Urinary bladder (tissue), 4 donors: ENCODE results near the gene ACOT11. TPM values are rescaled to one million over a fixed set of nuclear protein-coding genes. Genes with fewer than 3 reads are reported as not detected.

Experiments used
- DNase-seq: peaks from one replicate; pipeline ENCODE4 v3.0.0-alpha.2; 2015; ENCODE audit errors: extremely low spot score
- H3K27ac ChIP-seq: one replicate; pipeline ENCODE4 v1.5.1; 2013; ENCODE audit warnings: low read depth, mild to moderate bottlenecking, moderate library complexity
- H3K36me3 ChIP-seq: one replicate; pipeline ENCODE4 v1.6.1; 2013; ENCODE audit warnings: mild to moderate bottlenecking, moderate library complexity; ENCODE audit not compliant: insufficient read depth
- H3K4me1 ChIP-seq: one replicate; pipeline ENCODE4 v1.6.1; 2013; ENCODE audit warnings: mild to moderate bottlenecking, moderate library complexity; ENCODE audit not compliant: insufficient read depth
- H3K4me3 ChIP-seq: one replicate; pipeline ENCODE4 v1.5.1; 2013; ENCODE audit warnings: low read depth, low read length
- WGBS: extraction: QIAGEN DNeasy Blood & Tissue Kit; methylation state at CpG from one replicate; pipeline ENCODE4 v1.1.7; 2013; 5-methylcytosine and 5-hydroxymethylcytosine counted together
- polyA plus RNA-seq: library from polyadenylated mRNA; stranded (reverse); fragments of 200-250 nt; gene quantifications from one replicate; pipeline ENCODE4 v1.2.3, GENCODE V29; 2013
- small RNA-seq: library from RNA; depleted of rRNA; stranded (forward); fragments of <200 nt; gene quantifications from one replicate; pipeline ENCODE3, GENCODE V24; 2014
- total RNA-seq: library from RNA; depleted of rRNA; stranded (reverse); fragments of >200 nt; gene quantifications from one replicate; pipeline ENCODE4 v1.2.3, GENCODE V29; 2014
- donor health status: healthy with polysubstance abuse.
- donor health status: healthy.

Gene ACOT11
- total and polyA plus RNA-seq, 2 donors: 5.9 to 18.8 TPM

DNA sequence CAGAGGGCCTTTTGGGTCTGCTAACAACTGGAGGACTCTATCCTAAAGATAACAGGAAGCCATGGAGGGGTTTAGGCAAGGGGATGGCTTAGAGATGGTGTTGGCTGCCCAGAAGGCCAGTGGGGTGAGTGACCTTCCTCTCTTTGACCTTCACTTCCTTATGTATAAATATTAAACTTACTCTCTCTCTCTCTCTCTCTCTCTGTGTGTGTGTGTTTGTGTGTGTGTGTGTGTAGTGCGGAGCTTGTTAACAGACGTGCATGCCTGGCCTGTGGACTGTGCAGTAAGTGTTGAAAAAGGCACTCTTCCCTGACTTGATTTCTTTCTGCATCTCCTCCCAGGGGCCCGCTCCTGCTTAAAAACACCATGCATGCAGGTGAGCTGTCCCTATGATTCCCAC is 103.6 kb downstream of the ACOT11 start:
- no peaks in the 10 kb centered on the region for H3K36me3 ChIP-seq
- WGBS: 88% methylated on average over 3 of the region's 3 CpGs
- DNase-seq: no peak
- no peak overlapping the region for H3K27ac ChIP-seq
- H3K4me1 ChIP-seq: no peaks in the 10 kb centered on the region
- H3K4me3 ChIP-seq: no peak overlapping the region

DNA sequence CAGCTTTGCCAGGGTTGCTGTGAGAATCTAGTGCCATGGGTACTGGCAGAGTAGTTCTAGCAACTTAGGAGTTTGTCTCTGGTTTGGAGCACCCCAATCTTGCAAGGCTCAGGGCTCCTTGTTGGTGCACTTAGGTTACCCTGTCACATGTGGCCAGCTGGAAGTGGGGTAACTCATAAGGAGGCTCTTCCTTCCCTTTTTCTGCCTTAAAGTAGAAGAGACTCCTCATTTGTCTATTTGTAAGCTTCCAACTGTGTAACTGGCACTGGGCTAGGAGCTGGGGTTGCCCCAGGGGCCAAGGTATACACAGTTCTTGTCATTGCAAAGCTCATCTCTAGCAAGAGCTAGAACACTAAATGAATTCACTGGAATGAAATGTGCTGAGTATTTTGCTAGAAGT is 104.1 kb downstream of the ACOT11 start:
- H3K4me3 ChIP-seq: no peak overlapping the region
- no peaks in the 10 kb centered on the region for H3K36me3 ChIP-seq
- no peaks in the 10 kb centered on the region for H3K4me1 ChIP-seq
- H3K27ac ChIP-seq: no peak overlapping the region
- DNase-seq: no peak

DNA sequence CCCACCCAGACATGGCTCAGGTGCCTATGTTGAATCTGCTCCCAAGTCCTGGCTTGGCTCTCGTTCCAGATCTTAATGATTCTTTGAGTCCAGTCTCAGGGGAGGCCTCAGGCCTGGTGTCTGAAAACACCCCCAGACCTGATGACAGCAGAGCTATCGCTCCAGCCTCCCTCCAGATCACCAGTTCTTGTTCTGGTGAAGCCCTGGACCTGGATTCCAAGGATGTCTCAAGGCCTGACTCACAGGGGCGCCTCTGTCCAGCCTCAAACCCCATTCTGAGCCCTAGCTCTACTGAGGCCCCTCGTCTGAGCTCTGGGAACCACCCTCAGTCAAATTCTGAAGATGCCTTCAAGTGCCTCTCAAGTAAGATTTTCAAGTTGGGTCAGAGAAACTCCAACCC is 105.0 kb downstream of the ACOT11 start:
- WGBS: 86% methylated on average over 4 of the region's 4 CpGs
- Histone ChIP-seq H3K4me3 (no peak overlapping the region), H3K27ac (no peak overlapping the region), H3K4me1 (no peaks in the 10 kb centered on the region), H3K36me3 (no peaks in the 10 kb centered on the region)
- no peak for DNase-seq

GRCh38 chr1:54658164-54658913 is 110.3 kb downstream of the ACOT11 start:
- 95% methylated on average over 2 of the region's 2 CpGs for WGBS
- peaks cover 3% of the 10 kb centered on the region for H3K36me3 ChIP-seq
- no peak for DNase-seq

More at GRCh38 chr1:54658164-54658913, 110.3 kb downstream of the ACOT11 start:
- Histone ChIP-seq H3K27ac (no peak overlapping the region), H3K4me3 (no peak overlapping the region), H3K4me1 (no peaks in the 10 kb centered on the region)

Small RNA genes within 50 kb of the gene (small RNA-seq; reads per million reads assigned to genes)
- not detected for gene AC099796.2

Other genes starting within 250 kb of the ACOT11 start
- 21.7 TPM for gene SSBP3, start 141.8 kb upstream of the ACOT11 start, total RNA-seq
- 59.1 TPM for gene SSBP3, start 141.8 kb upstream of the ACOT11 start, polyA plus RNA-seq
- not detected for gene FAM151A, start 75.3 kb downstream of the ACOT11 start, total RNA-seq
- 0.10 TPM for gene FAM151A, start 75.3 kb downstream of the ACOT11 start, polyA plus RNA-seq
- gene MROH7, start 93.6 kb downstream of the ACOT11 start, total RNA-seq: 7.5 TPM
- gene MROH7, start 93.6 kb downstream of the ACOT11 start, polyA plus RNA-seq: 3.0 TPM
- 16.6 TPM for gene TTC4, start 167.6 kb downstream of the ACOT11 start, total RNA-seq
- 14.2 TPM for gene TTC4, start 167.6 kb downstream of the ACOT11 start, polyA plus RNA-seq
- gene PARS2, start 216.3 kb downstream of the ACOT11 start, total RNA-seq: 3.3 TPM
- 4.0 TPM for gene PARS2, start 216.3 kb downstream of the ACOT11 start, polyA plus RNA-seq